ENCODE measurements around the gene CAMK1D. TPM values are rescaled to one million over a fixed set of nuclear protein-coding genes. Genes with fewer than 3 reads are reported as not detected.
A peak's percentile ranks its signal among the peaks of the same experiment; 100 is the strongest.

The CAMK1D gene
- total RNA-seq, 2 donors from 2014 or later = 4.5 to 7.8 TPM

- 94% methylated on average over 8 to 9 of the region's 9 CpGs for WGBS, 2 experiments (ENCODE audit: insufficient coverage in 1 of 2, insufficient read length in 1 of 2)
- Histone ChIP-seq H3K9me3 (ENCODE audit: control insufficient read depth, low read length) (peaks cover 4% of the 10 kb centered on the region), H3K4me3 (ENCODE audit: low read length) (no peak overlapping the region), H3K9ac (ENCODE audit: extremely low read depth, low read length, poor library complexity, severe bottlenecking) (no peak overlapping the region), H3K27ac (ENCODE audit: low read depth, low read length) (no peak overlapping the region), H3K36me3 (ENCODE audit: control insufficient read depth, insufficient read depth, low read length) (no peaks in the 10 kb centered on the region), H3K4me1 (ENCODE audit: control insufficient read depth, insufficient read depth, low read length) (no peaks in the 10 kb centered on the region), H3K27me3 (ENCODE audit: control insufficient read depth, insufficient read depth, low read length, poor library complexity, severe bottlenecking) (no peaks in the 10 kb centered on the region)
- H3K36me3 Mint-ChIP-seq (ENCODE audit: low read depth) = peaks cover 3% of the 10 kb centered on the region
- H3K27ac Mint-ChIP-seq = no peak overlapping the region
- H3K27me3 Mint-ChIP-seq (ENCODE audit: insufficient read depth) = no peaks in the 10 kb centered on the region
- peak; percentile 14 for DNase-seq
- H3K9me3 Mint-ChIP-seq = peaks cover 5% of the 10 kb centered on the region
- H3K4me1 Mint-ChIP-seq = no peaks in the 10 kb centered on the region
- H3K4me3 Mint-ChIP-seq = no peak overlapping the region
- no peak for TF ChIP-seq CTCF (conservative IDR thresholded peaks at IDR 0.05)
Observed at GRCh38 chr10:12529976-12530375, 180.6 kb downstream of the CAMK1D start.

DNA sequence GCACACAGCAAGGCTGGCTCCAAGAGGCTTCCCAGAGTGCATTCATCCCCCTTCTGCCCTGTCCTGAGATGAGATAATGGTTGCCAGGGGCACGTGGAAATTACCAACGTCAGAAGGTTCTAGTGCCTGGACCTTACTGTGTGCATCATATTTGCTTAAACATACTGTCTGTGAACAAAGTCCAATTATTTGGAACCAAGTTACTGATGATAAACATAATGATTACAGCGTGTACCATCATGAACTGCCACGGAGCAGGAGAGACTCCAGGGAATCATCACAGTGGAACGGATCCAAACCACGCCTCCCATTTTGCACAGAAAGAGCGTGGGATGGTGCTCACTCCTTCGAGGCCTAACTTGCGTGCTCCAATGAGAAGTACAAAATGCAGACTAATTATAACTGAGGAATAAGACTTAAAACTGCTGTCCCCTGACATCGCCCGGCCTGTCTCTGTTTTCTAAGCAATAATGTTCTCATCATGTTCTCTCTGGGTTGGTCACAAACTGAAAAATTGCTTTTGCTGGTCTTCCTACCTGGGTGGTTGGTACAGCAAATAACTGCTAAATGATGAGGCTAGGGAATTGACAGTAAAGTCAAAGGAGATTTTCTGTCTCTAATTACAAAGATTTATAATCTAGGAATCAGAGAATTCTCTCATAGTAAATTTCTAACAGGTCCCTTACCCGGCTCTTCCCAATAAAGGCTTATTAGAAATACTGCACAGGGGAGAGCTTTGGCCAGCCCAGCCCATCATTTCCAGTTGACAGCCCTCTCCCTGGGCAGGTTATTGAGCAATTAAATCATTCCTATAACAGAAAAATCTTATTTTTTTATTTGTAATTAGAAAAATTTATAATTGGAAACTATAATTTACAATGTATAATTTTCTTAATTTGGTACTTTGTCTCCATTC lies 182.2 kb downstream of the CAMK1D start:
- H3K4me1 Mint-ChIP-seq = no peaks in the 10 kb centered on the region
- no peaks in the 10 kb centered on the region for H3K27me3 Mint-ChIP-seq (ENCODE audit: insufficient read depth)
- DNase-seq = peak; percentile 13
- H3K9ac ChIP-seq (ENCODE audit: extremely low read depth, low read length, poor library complexity, severe bottlenecking) = no peak overlapping the region
- WGBS, 2 experiments (ENCODE audit: insufficient coverage in 1 of 2, insufficient read length in 1 of 2) = 91 to 92% methylated on average over 11 to 12 of the region's 12 CpGs
- no peaks in the 10 kb centered on the region for H3K4me1 ChIP-seq (ENCODE audit: control insufficient read depth, insufficient read depth, low read length)
- H3K27ac Mint-ChIP-seq = no peak overlapping the region
- no peaks in the 10 kb centered on the region for H3K27me3 ChIP-seq (ENCODE audit: control insufficient read depth, insufficient read depth, low read length, poor library complexity, severe bottlenecking)
- H3K27ac ChIP-seq (ENCODE audit: low read depth, low read length) = no peak overlapping the region
- H3K36me3 Mint-ChIP-seq (ENCODE audit: low read depth) = no peaks in the 10 kb centered on the region
- no peak overlapping the region for H3K4me3 ChIP-seq (ENCODE audit: low read length)
- TF ChIP-seq CTCF (conservative IDR thresholded peaks at IDR 0.05) = no peak
- H3K36me3 ChIP-seq (ENCODE audit: control insufficient read depth, insufficient read depth, low read length) = no peaks in the 10 kb centered on the region
- H3K4me3 Mint-ChIP-seq = no peak overlapping the region
- H3K9me3 ChIP-seq (ENCODE audit: control insufficient read depth, low read length) = no peaks in the 10 kb centered on the region
- no peaks in the 10 kb centered on the region for H3K9me3 Mint-ChIP-seq

- no peak for TF ChIP-seq CTCF (conservative IDR thresholded peaks at IDR 0.05)
- Mint-ChIP-seq H3K4me1 (no peaks in the 10 kb centered on the region), H3K27ac (no peak overlapping the region), H3K27me3 (ENCODE audit: insufficient read depth) (no peaks in the 10 kb centered on the region), H3K9me3 (no peaks in the 10 kb centered on the region), H3K4me3 (no peak overlapping the region), H3K36me3 (ENCODE audit: low read depth) (no peaks in the 10 kb centered on the region)
- DNase-seq = no peak
- 93 to 95% methylated on average over 4 of the region's 4 CpGs for WGBS, 2 experiments (ENCODE audit: insufficient coverage in 1 of 2, insufficient read length in 1 of 2)
- Histone ChIP-seq H3K27ac (ENCODE audit: low read depth, low read length) (no peak overlapping the region), H3K36me3 (ENCODE audit: control insufficient read depth, insufficient read depth, low read length) (no peaks in the 10 kb centered on the region), H3K4me3 (ENCODE audit: low read length) (no peak overlapping the region), H3K9ac (ENCODE audit: extremely low read depth, low read length, poor library complexity, severe bottlenecking) (no peak overlapping the region), H3K27me3 (ENCODE audit: control insufficient read depth, insufficient read depth, low read length, poor library complexity, severe bottlenecking) (no peaks in the 10 kb centered on the region), H3K4me1 (ENCODE audit: control insufficient read depth, insufficient read depth, low read length) (no peaks in the 10 kb centered on the region), H3K9me3 (ENCODE audit: control insufficient read depth, low read length) (no peaks in the 10 kb centered on the region)
Observed at GRCh38 chr10:12533151-12533550, 183.8 kb downstream of the CAMK1D start.

All from endodermal cell (in vitro differentiated cells).